ENCODE results near the gene LRPPRC. TPM values are rescaled to one million over a fixed set of nuclear protein-coding genes. Genes with fewer than 3 reads are reported as not detected.

Gene LRPPRC
- total RNA-seq, 1 donor from 2014 or later: 92.8 TPM

GRCh38 chr2:43941966-43942365 lies 53.8 kb downstream of the LRPPRC start:
- no peaks in the 10 kb centered on the region for H3K27me3 ChIP-seq (ENCODE audit: control insufficient read depth, insufficient read depth, low read length)
- no peaks in the 10 kb centered on the region for H3K36me3 ChIP-seq (ENCODE audit: control insufficient read depth, insufficient read depth, low read length)
- no peak for TF ChIP-seq CTCF (IDR thresholded peaks at IDR 0.05; ENCODE audit: insufficient read depth, low read length, poor library complexity, severe bottlenecking)
- no peak overlapping the region for H3K4me3 ChIP-seq (ENCODE audit: low read depth, low read length)
- DNase-seq (ENCODE audit: low read depth): no peak

- no peaks in the 10 kb centered on the region for H3K36me3 ChIP-seq (ENCODE audit: control insufficient read depth, insufficient read depth, low read length)
- DNase-seq (ENCODE audit: low read depth): no peak
- H3K4me3 ChIP-seq (ENCODE audit: low read depth, low read length): no peak overlapping the region
- H3K27me3 ChIP-seq (ENCODE audit: control insufficient read depth, insufficient read depth, low read length): no peaks in the 10 kb centered on the region
- no peak for TF ChIP-seq CTCF (IDR thresholded peaks at IDR 0.05; ENCODE audit: insufficient read depth, low read length, poor library complexity, severe bottlenecking)
Observed at GRCh38 chr2:43941359-43941758, 54.4 kb downstream of the LRPPRC start.

GRCh38 chr2:43939695-43940256 lies 56.0 kb downstream of the LRPPRC start:
- DNase-seq (ENCODE audit: low read depth): no peak
- Histone ChIP-seq H3K4me3 (ENCODE audit: low read depth, low read length) (no peak overlapping the region), H3K27me3 (ENCODE audit: control insufficient read depth, insufficient read depth, low read length) (no peaks in the 10 kb centered on the region), H3K36me3 (ENCODE audit: control insufficient read depth, insufficient read depth, low read length) (no peaks in the 10 kb centered on the region)
- no peak for TF ChIP-seq CTCF (IDR thresholded peaks at IDR 0.05; ENCODE audit: insufficient read depth, low read length, poor library complexity, severe bottlenecking)

- TF ChIP-seq CTCF (IDR thresholded peaks at IDR 0.05; ENCODE audit: insufficient read depth, low read length, poor library complexity, severe bottlenecking): no peak
- H3K27me3 ChIP-seq (ENCODE audit: control insufficient read depth, insufficient read depth, low read length): no peaks in the 10 kb centered on the region
- DNase-seq (ENCODE audit: low read depth): no peak
- no peak overlapping the region for H3K4me3 ChIP-seq (ENCODE audit: low read depth, low read length)
- H3K36me3 ChIP-seq (ENCODE audit: control insufficient read depth, insufficient read depth, low read length): no peaks in the 10 kb centered on the region
Observed at GRCh38 chr2:43937269-43937820, 58.4 kb downstream of the LRPPRC start.

GRCh38 chr2:43934567-43934966 lies 61.2 kb downstream of the LRPPRC start:
- TF ChIP-seq CTCF (IDR thresholded peaks at IDR 0.05; ENCODE audit: insufficient read depth, low read length, poor library complexity, severe bottlenecking): no peak
- Histone ChIP-seq H3K27me3 (ENCODE audit: control insufficient read depth, insufficient read depth, low read length) (no peaks in the 10 kb centered on the region), H3K36me3 (ENCODE audit: control insufficient read depth, insufficient read depth, low read length) (no peaks in the 10 kb centered on the region), H3K4me3 (ENCODE audit: low read depth, low read length) (no peak overlapping the region)
- DNase-seq (ENCODE audit: low read depth): no peak

GRCh38 chr2:43931293-43931692 lies 64.5 kb downstream of the LRPPRC start:
- no peak overlapping the region for H3K4me3 ChIP-seq (ENCODE audit: low read depth, low read length)
- DNase-seq (ENCODE audit: low read depth): no peak
- H3K27me3 ChIP-seq (ENCODE audit: control insufficient read depth, insufficient read depth, low read length): no peaks in the 10 kb centered on the region
- no peaks in the 10 kb centered on the region for H3K36me3 ChIP-seq (ENCODE audit: control insufficient read depth, insufficient read depth, low read length)
- TF ChIP-seq CTCF (IDR thresholded peaks at IDR 0.05; ENCODE audit: insufficient read depth, low read length, poor library complexity, severe bottlenecking): no peak

Measured in kidney epithelial cell (primary cell).